Suppressor macrophage (primary cell): Measurements from ENCODE around the gene SHROOM3.

Experiments used
- DNase-seq, 4 experiments: peaks; one replicate each; pipeline ENCODE4 v3.0.0-alpha.2; 2020 to 2022

Gene SHROOM3

GRCh38 chr4:76753814-76754213 lies 318.8 kb downstream of the SHROOM3 start:
- no peak for DNase-seq

DNA sequence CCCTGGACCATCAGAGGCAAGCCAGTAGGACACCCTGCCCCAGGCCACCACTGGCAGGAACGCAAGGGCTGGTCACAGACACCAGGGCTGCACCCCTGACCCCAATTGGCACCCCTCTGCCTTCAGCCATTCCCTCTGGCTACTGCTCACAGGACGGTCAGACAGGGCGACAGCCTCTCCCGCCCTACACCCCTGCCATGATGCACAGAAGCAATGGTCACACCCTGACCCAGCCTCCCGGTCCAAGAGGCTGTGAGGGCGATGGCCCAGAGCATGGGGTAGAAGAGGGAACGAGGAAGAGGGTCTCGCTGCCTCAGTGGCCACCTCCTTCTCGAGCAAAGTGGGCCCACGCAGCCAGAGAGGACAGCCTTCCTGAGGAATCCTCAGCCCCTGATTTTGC lies 319.4 kb downstream of the SHROOM3 start:
- no peak for DNase-seq

- no peak for DNase-seq
Measured at GRCh38 chr4:76755756-76756155, 320.7 kb downstream of the SHROOM3 start.

GRCh38 chr4:76756416-76756815 lies 321.4 kb downstream of the SHROOM3 start:
- no peak for DNase-seq

GRCh38 chr4:76757418-76757939 lies 322.4 kb downstream of the SHROOM3 start:
- no peak for DNase-seq

DNA sequence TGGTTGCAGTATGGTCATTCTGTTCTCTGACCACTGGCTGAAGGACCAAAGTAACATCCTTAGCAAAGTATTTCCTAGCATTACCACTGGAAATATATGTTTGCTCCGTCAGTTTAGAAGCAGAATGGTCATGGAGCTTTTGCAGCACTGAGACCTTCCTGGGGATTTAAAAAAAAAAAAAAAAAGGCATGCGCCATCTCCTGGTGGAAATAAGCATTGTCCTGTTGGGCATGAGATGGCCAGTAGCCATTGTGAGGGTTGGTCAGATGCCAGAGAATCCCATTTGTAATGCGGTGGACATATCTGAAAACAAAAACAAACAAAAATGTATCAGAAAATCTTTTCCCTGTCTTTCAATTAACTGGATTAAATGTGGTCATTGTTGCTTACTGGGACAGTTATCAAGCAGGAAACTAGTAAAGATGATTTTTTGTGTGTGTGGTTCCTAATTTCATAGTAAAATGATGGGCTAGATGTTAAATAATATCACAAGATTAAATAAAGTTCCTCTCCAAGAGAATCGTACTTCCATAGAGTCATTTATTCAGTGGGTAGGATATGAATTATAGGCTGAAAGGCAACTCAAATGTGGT lies 323.4 kb downstream of the SHROOM3 start:
- peak; percentile 48 to 64 (median 54) for DNase-seq

DNA sequence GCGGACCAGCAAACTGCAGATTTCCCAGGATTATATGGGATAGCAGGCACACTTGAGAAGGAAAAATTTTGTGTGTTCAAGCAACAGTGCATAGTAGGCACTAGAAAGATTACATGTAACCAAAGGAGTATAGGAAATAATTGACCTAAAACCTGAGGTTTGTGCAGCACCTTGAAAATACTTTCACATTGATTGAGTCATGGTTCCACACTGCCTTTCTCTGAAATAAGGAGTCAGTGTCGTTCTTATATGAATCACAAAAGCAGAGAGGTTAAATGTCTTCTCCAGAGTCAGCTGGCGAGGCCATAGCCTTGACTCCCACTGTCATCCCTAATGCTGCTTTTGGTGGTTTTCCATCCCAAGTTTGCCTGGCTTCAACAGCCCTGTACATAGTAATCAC lies 324.0 kb downstream of the SHROOM3 start:
- no peak for DNase-seq

DNA sequence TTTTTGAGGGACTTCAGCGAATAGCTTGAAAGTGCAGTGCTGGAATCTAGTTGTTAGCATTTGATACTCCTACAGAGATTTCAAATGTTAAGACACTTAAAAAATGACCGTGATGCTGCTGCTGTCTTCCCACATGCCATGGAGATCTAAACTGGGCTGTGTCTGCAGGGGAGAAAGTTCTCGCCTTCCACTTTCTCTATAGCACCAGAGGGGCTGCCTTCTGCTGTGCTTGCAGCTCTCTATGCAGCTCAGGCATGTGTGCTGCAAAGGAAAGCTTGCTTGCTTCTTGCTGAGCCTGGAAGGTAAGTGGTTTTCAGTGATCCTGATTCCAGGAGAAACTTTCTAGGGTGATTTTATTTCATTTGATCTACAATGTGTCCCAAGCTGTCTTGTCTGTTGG lies 325.2 kb downstream of the SHROOM3 start:
- DNase-seq = no peak

DNA sequence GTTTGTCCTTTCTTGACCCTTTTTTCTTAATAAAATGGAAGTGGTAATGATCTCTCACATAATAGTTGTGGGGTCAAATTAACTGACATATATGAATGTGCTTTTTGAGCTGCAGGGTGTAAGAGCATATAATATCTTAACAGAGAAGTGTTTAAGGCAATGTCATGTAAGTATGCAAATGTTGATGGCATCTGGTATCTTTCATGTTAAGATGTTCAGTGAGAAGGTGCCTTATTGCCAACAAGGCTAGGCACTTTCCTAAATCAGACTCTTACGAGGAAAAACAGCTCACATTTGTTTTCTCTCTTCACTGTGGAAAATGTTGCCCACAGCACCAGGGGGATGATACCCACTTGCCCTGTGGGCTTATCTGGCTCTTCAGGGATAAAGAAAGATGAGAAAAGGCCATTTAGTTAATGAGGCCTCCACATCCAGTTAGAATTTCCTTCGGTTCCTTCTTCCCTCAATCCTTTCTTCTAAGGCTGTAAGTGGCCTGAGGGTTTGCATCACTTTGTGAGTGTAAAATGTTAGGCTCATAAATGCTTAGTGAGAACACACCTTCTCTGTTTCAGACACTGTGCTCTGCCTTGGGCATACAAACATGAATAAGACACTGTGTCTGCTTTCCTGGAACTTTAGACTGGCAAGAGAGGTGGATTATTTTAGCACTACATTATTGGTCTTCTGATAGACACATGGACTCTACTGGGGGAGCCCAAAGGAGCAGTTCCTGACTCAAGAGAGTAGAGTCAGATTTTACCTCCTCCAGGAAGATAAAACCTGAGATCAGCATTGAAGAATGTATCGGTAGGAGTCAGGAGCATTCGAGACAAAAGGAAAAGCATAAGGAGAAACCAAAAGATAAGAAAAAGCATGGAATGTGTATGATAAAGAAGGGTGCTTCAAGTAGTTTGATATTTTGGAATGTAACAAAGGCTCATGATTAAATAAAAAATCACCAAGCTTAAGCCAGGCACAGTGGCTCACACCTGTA lies 327.4 kb downstream of the SHROOM3 start:
- no peak for DNase-seq

- no peak for DNase-seq
Measured at GRCh38 chr4:76764251-76764650, 329.2 kb downstream of the SHROOM3 start.

- no peak for DNase-seq
Measured at GRCh38 chr4:76765473-76766183, 330.6 kb downstream of the SHROOM3 start.

DNA sequence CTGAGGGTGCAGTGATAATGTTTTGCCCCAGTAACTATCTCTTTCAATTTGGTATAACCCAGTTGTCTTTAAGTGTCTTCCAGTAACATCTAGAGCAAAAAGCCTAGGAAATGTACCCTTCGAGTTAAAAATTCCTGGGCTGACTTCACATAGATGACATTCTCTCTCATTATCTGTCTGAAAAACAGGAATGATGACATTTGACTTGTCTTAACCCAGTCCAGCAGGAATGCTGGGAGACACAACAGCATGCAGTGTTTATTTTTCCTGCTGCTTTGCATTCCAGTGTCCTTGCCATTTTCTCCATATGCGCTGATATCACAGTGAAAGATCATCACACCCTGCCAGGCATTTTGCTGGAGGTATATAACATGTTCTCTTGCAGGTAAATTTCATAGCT lies 333.0 kb downstream of the SHROOM3 start:
- no peak for DNase-seq

GRCh38 chr4:76772498-76773106 lies 337.6 kb downstream of the SHROOM3 start:
- DNase-seq = peak in 1 of 4 experiments; percentile 20

GRCh38 chr4:76773766-76774165 lies 338.7 kb downstream of the SHROOM3 start:
- DNase-seq = no peak

GRCh38 chr4:76779740-76780459 lies 344.9 kb downstream of the SHROOM3 start:
- DNase-seq = no peak

GRCh38 chr4:76780781-76781697 lies 346.0 kb downstream of the SHROOM3 start:
- DNase-seq = no peak

DNA sequence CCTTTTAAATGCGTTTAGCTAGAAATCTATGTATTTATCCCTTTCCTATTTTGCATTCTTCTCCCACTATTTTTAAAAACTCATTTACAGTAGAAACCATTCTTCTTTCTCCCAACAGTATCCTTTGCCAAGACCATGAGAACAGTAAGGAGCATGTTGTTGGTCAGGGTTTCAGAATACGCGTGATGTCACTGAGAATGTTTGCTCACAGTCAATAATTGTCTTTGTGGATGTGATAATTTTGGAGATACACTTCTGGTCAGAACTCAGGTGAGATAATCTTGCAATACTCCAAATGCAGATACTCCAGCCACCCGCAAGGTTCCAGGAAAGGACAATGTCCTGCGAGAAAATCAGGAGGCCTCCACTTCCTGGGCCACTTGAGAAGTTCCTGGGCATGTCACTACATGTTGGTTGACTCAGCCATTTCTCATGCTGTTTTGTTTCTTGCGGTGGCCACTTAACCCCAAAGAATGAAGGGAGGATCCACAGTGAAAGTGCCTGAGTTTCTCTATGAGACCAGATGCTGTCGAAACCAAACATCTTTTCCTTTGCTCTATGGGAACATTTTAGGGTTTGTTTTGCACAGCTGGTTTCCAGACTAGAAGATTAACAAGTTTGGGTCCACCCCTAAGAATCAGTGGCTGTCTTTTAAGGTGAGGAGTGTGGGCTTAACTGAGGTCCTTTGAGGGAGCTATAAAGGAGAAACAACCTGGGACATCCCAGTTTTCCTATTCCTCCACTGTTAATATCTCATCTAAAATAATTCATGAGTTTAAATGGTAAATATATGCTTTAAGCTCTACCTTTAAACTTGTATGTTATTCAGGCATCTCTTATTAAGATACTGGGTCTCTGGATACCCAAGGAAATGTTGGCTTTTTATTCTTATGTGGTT lies 346.9 kb downstream of the SHROOM3 start:
- DNase-seq = no peak

DNA sequence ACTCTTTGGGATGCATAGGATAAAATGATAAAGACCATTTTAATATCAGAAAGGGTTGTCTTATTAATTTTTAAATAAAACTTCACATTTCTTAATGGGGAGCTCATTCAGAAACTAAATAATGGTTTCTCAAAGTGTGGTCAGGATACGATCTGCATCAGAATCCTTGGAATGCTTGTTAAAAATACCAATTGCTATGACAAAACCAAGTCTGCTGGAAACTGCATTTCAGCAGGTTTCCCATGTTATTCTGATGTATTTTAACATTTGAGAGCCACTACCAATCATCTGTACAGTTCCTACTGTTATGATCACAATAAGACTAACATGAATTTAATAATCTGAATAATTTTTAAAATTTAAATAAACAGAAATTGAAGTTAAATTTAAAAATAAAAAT lies 347.8 kb downstream of the SHROOM3 start:
- no peak for DNase-seq

DNA sequence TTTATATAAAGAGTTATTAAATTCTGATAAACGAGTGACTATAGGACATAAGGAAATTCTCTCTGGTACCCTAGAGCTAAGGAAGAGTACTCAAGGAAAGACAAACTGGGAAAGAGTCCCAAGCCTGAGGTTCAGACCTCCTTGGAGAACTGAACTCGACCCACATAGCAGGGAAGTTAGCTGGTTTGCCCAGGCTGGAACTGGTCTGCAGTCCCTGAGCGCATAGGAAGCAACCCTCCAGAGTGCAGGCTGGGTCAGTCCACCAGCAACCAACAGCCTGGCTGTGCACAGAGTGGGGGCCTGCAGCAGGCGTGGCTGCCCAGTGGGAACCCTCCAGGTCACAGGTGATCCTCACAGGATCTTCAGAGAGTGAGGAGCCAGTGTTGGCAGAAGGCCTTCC lies 348.8 kb downstream of the SHROOM3 start:
- DNase-seq = no peak

GRCh38 chr4:76784237-76784636 lies 349.2 kb downstream of the SHROOM3 start:
- no peak for DNase-seq
